ENCODE results near the gene ALB. TPM values are rescaled to one million over a fixed set of nuclear protein-coding genes. Genes with fewer than 3 reads are reported as not detected.

The ALB gene
- total RNA-seq, 4 donors from 2014 or later = 0.27 to 0.56 TPM; not detected in 2

Other genes starting within 250 kb of the ALB start
- gene ANKRD17, start 145.5 kb upstream of the ALB start, total RNA-seq = 10 to 100 TPM; 46.8 to 74.6 (median 64.2) TPM
- not detected for gene AFP, start 31.9 kb downstream of the ALB start, total RNA-seq
- gene AFM, start 77.5 kb downstream of the ALB start, total RNA-seq = not detected
- 10 to 100 TPM in 1 of 4 donors, 1 to 10 TPM in 3; 2.5 to 13.1 (median 4.2) TPM for gene RASSF6, start 216.1 kb downstream of the ALB start, total RNA-seq

All from thyroid gland (tissue), 4 donors.